Mucosa of descending colon (tissue), 3 donors: ENCODE measurements around the gene OR2J3. TPM values are rescaled to one million over a fixed set of nuclear protein-coding genes. Genes with fewer than 3 reads are reported as not detected.

ENCODE experiments used
- ATAC-seq: fragments of 200-7000 bp; cut with Tn5 transposase; one replicate; pipeline ENCODE4 v1.9.1; 2020; ENCODE audit warnings: mild to moderate bottlenecking, moderate library complexity
- DNase-seq, 3 donors: peaks; one replicate each; pipeline ENCODE4 v3.0.0-alpha.2; 2020
- H3K36me3 ChIP-seq: fragments of 200-600 bp; one replicate; pipeline ENCODE4 v1.8.0; 2021; ENCODE audit warnings: low read depth, mild to moderate bottlenecking
- H3K4me1 ChIP-seq: fragments of 200-600 bp; one replicate; pipeline ENCODE4 v1.8.0; 2021; ENCODE audit warnings: low read depth, mild to moderate bottlenecking
- H3K4me3 ChIP-seq: fragments of 200-600 bp; one replicate; pipeline ENCODE4 v1.8.0; 2021; ENCODE audit warnings: mild to moderate bottlenecking
- H3K9me3 ChIP-seq: fragments of 200-600 bp; one replicate; pipeline ENCODE4 v1.8.0; 2021; ENCODE audit warnings: mild to moderate bottlenecking
- CTCF ChIP-seq: fragments of 200-600 bp; IDR thresholded peaks from one replicate; pipeline ENCODE4 v1.8.0; 2022; ENCODE audit warnings: antibody characterized with exemption, mild to moderate bottlenecking
- intact Hi-C, 2 donors: fragments of 100-400 bp; cut with DNase I in 1 of 2; cut with micrococcal nuclease in 1 of 2; formaldehyde crosslinking; loops; one replicate each; pipeline versions ENCODE4 v1.11.0 to v1.11.1; 2022; cut with DNase I, micrococcal nuclease
- total RNA-seq, 3 donors: library from RNA; stranded (reverse); fragmentation: NEBNext Ultra II Directional in 2 of 3; extraction: Animal tissue kit (Norgen Biotek cat#: 25700) in 2 of 3; gene quantifications; one replicate each; pipeline versions ENCODE4 v1.2.1 to v1.2.4, GENCODE V29; 2021 to 2023
- donor health status: DM: no; HTN: no; CAD: no; lungs with moderate emphysema.
- donor health status: DM: no; HTN: no; CAD: no.
- donor health status: DM: no; HTN: yes; CAD: no.

Gene OR2J3
- total RNA-seq, 3 donors from 2014 or later, result not detected

GRCh38 chr6:29129326-29130012 lies 21.6 kb downstream of the OR2J3 start:
- no peak for TF ChIP-seq CTCF

DNA sequence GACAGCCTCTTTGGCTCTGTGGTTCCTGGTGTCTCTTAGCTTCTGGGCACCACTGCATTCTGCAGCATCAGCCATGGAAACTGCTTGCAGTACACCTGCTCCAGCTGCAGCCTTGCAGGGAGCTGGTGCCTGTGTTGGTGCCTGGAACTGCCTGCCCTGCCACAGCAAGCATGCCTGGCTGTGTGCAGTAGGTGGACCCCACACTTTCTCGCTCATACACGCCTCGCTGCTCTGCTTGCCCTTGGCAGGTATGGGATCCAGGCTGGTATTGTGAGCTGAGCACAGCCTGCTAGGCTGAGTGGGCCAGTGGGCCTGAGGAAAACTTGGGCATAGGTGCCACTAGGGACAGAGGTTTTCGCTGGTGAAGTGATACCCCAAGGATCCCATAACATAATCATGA lies 22.8 kb downstream of the OR2J3 start:
- Histone ChIP-seq H3K4me1 (no peaks in the 10 kb centered on the region), H3K36me3 (no peaks in the 10 kb centered on the region), H3K9me3 (no peaks in the 10 kb centered on the region), H3K4me3 (no peak overlapping the region)
- intact Hi-C loops, result no loop called here
- no peak for TF ChIP-seq CTCF
- DNase-seq (no peak), ATAC-seq (no peak)

More at GRCh38 chr6:29129326-29130012, 21.6 kb downstream of the OR2J3 start:
- Histone ChIP-seq H3K4me3 (no peak overlapping the region), H3K9me3 (no peaks in the 10 kb centered on the region), H3K36me3 (no peaks in the 10 kb centered on the region), H3K4me1 (no peaks in the 10 kb centered on the region)
- intact Hi-C loops, result no loop called here
- ATAC-seq (no peak), DNase-seq (no peak)

GRCh38 chr6:29131691-29132090 lies 23.8 kb downstream of the OR2J3 start:
- no peak for TF ChIP-seq CTCF
- Histone ChIP-seq H3K4me3 (no peak overlapping the region), H3K4me1 (no peaks in the 10 kb centered on the region), H3K9me3 (no peaks in the 10 kb centered on the region), H3K36me3 (no peaks in the 10 kb centered on the region)
- ATAC-seq, result no peak
- no peak for DNase-seq
- intact Hi-C loops, result no loop called here

- Histone ChIP-seq H3K9me3 (no peaks in the 10 kb centered on the region), H3K4me1 (no peaks in the 10 kb centered on the region), H3K4me3 (no peak overlapping the region), H3K36me3 (no peaks in the 10 kb centered on the region)
- ATAC-seq (no peak), DNase-seq (no peak)
- TF ChIP-seq CTCF, result no peak
- intact Hi-C loops, result no loop called here
These were observed 29.9 kb downstream of the OR2J3 start for GRCh38 chr6:29137724-29138123.

GRCh38 chr6:29141606-29142005 lies 33.7 kb downstream of the OR2J3 start:
- intact Hi-C loops, result no loop called here
- ATAC-seq (no peak), DNase-seq (no peak)
- Histone ChIP-seq H3K4me1 (no peaks in the 10 kb centered on the region), H3K9me3 (no peaks in the 10 kb centered on the region), H3K4me3 (no peak overlapping the region), H3K36me3 (no peaks in the 10 kb centered on the region)
- TF ChIP-seq CTCF, result no peak

DNA sequence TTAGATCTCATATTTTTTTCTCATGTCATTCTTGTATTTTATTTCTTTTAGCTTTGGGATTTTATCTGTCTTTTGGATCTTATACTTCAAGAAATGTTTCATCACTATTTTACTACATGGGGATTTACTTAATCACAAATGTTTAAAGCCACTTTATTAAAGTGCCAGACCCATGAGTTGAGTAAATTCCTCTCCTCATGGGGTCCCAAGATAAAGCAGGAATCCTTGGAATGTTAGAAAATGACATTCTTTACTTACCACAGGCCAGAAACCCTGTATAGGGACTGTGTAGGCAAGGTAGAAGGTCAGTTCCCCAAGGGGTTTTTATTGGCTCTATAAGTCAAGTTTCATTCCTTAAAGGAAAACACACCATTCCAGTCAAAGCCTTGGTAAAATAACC lies 34.5 kb downstream of the OR2J3 start:
- H3K4me3 ChIP-seq, result no peak overlapping the region
- intact Hi-C loops, result no loop called here
- H3K9me3 ChIP-seq, result no peaks in the 10 kb centered on the region
- DNase-seq (no peak), ATAC-seq (no peak)
- no peaks in the 10 kb centered on the region for H3K36me3 ChIP-seq
- TF ChIP-seq CTCF, result no peak
- H3K4me1 ChIP-seq, result no peaks in the 10 kb centered on the region
